ENCODE results near the gene TP63.

GRCh38 chr3:189901481-189901880 is 270.3 kb downstream of the TP63 start:
- TF ChIP-seq CTCF (conservative IDR thresholded peaks at IDR 0.05; ENCODE audit: low read depth in 2 of 2) (no peak), POLR2AphosphoS5 (IDR thresholded peaks at IDR 0.05; ENCODE audit: low read depth) (no peak), EZH2 (IDR thresholded peaks at IDR 0.05; ENCODE audit: low read depth, unreplicated experiment) (no peak), ZNF331 (CRISPR knock-in tag; IDR thresholded peaks at IDR 0.05; ENCODE audit: low read depth) (no peak), EZH2phosphoT487 (IDR thresholded peaks at IDR 0.05; ENCODE audit: unreplicated experiment) (no peak), ZNF114 (CRISPR knock-in tag; IDR thresholded peaks at IDR 0.05) (no peak), CREB1 (CRISPR knock-in tag; IDR thresholded peaks at IDR 0.05; ENCODE audit: low read depth) (no peak), NANOG (IDR thresholded peaks at IDR 0.05; ENCODE audit: borderline replicate concordance) (no peak), REST (IDR thresholded peaks at IDR 0.05; ENCODE audit: unreplicated experiment) (no peak), JUNB (IDR thresholded peaks at IDR 0.05; ENCODE audit: unreplicated experiment) (no peak), ZNF462 (CRISPR knock-in tag; IDR thresholded peaks at IDR 0.05) (no peak), STAT1 (IDR thresholded peaks at IDR 0.05; ENCODE audit: unreplicated experiment) (no peak), ETS1 (IDR thresholded peaks at IDR 0.05) (no peak)

All from GM23338 (cell line).